Measurements from ENCODE around the gene CTCFL. TPM values are rescaled to one million over a fixed set of nuclear protein-coding genes. Genes with fewer than 3 reads are reported as not detected.

CTCFL gene
- total RNA-seq, 1 donor from 2014 or later: not detected

- no peaks in the 10 kb centered on the region for H3K4me1 Mint-ChIP-seq (ENCODE audit: low read depth)
- intact Hi-C loops (cut with micrococcal nuclease): no loop called here
- H3K9me3 Mint-ChIP-seq: no peaks in the 10 kb centered on the region
- H3K4me3 Mint-ChIP-seq: no peak overlapping the region
- DNase-seq (ENCODE audit: low spot score): no peak
- H3K36me3 Mint-ChIP-seq (ENCODE audit: low read depth): no peaks in the 10 kb centered on the region
- peaks cover 39% of the 10 kb centered on the region for H3K27me3 Mint-ChIP-seq (ENCODE audit: insufficient read depth)
- no peak overlapping the region for H3K27ac Mint-ChIP-seq
These were observed 12.1 kb upstream of the CTCFL start for GRCh38 chr20:57536771-57537724.

- peaks cover 38% of the 10 kb centered on the region for H3K27me3 Mint-ChIP-seq (ENCODE audit: insufficient read depth)
- no peaks in the 10 kb centered on the region for H3K4me1 Mint-ChIP-seq (ENCODE audit: low read depth)
- DNase-seq (ENCODE audit: low spot score): no peak
- H3K9me3 Mint-ChIP-seq: no peaks in the 10 kb centered on the region
- H3K36me3 Mint-ChIP-seq (ENCODE audit: low read depth): no peaks in the 10 kb centered on the region
- intact Hi-C loops (cut with micrococcal nuclease): no loop called here
- H3K27ac Mint-ChIP-seq: no peak overlapping the region
- no peak overlapping the region for H3K4me3 Mint-ChIP-seq
These were observed 11.3 kb upstream of the CTCFL start for GRCh38 chr20:57536120-57536708.

GRCh38 chr20:57535297-57535696 is 10.4 kb upstream of the CTCFL start:
- intact Hi-C loops (cut with micrococcal nuclease): no loop called here
- DNase-seq (ENCODE audit: low spot score): no peak
- Mint-ChIP-seq H3K9me3 (no peaks in the 10 kb centered on the region), H3K4me3 (no peak overlapping the region), H3K36me3 (ENCODE audit: low read depth) (no peaks in the 10 kb centered on the region), H3K27me3 (ENCODE audit: insufficient read depth) (peaks cover 38% of the 10 kb centered on the region), H3K4me1 (ENCODE audit: low read depth) (no peaks in the 10 kb centered on the region), H3K27ac (no peak overlapping the region)

GRCh38 chr20:57532104-57532503 is 7.2 kb upstream of the CTCFL start:
- intact Hi-C loops (cut with micrococcal nuclease): no loop called here
- H3K4me3 Mint-ChIP-seq: no peak overlapping the region
- H3K27ac Mint-ChIP-seq: no peak overlapping the region
- no peak for DNase-seq (ENCODE audit: low spot score)
- no peaks in the 10 kb centered on the region for H3K4me1 Mint-ChIP-seq (ENCODE audit: low read depth)
- H3K36me3 Mint-ChIP-seq (ENCODE audit: low read depth): no peaks in the 10 kb centered on the region
- peaks cover 29% of the 10 kb centered on the region for H3K27me3 Mint-ChIP-seq (ENCODE audit: insufficient read depth)
- H3K9me3 Mint-ChIP-seq: no peaks in the 10 kb centered on the region

- no peak for DNase-seq (ENCODE audit: low spot score)
- Mint-ChIP-seq H3K9me3 (no peaks in the 10 kb centered on the region), H3K36me3 (ENCODE audit: low read depth) (no peaks in the 10 kb centered on the region), H3K4me3 (no peak overlapping the region), H3K27me3 (ENCODE audit: insufficient read depth) (peaks cover 20% of the 10 kb centered on the region), H3K27ac (no peak overlapping the region), H3K4me1 (ENCODE audit: low read depth) (no peaks in the 10 kb centered on the region)
- intact Hi-C loops (cut with micrococcal nuclease): no loop called here
These were observed 5.5 kb upstream of the CTCFL start for GRCh38 chr20:57530327-57530981.

- no peak overlapping the region for H3K4me3 Mint-ChIP-seq
- no peaks in the 10 kb centered on the region for H3K36me3 Mint-ChIP-seq (ENCODE audit: low read depth)
- H3K27ac Mint-ChIP-seq: no peak overlapping the region
- H3K27me3 Mint-ChIP-seq (ENCODE audit: insufficient read depth): peaks cover 18% of the 10 kb centered on the region
- H3K4me1 Mint-ChIP-seq (ENCODE audit: low read depth): no peaks in the 10 kb centered on the region
- no peak for DNase-seq (ENCODE audit: low spot score)
- H3K9me3 Mint-ChIP-seq: no peaks in the 10 kb centered on the region
- intact Hi-C loops (cut with micrococcal nuclease): no loop called here
These were observed 4.9 kb upstream of the CTCFL start for GRCh38 chr20:57529810-57530209.

GRCh38 chr20:57529160-57529585 is 4.2 kb upstream of the CTCFL start:
- H3K27me3 Mint-ChIP-seq (ENCODE audit: insufficient read depth): peaks cover 18% of the 10 kb centered on the region
- H3K36me3 Mint-ChIP-seq (ENCODE audit: low read depth): no peaks in the 10 kb centered on the region
- no peaks in the 10 kb centered on the region for H3K9me3 Mint-ChIP-seq
- H3K27ac Mint-ChIP-seq: no peak overlapping the region
- intact Hi-C loops (cut with micrococcal nuclease): no loop called here
- H3K4me1 Mint-ChIP-seq (ENCODE audit: low read depth): no peaks in the 10 kb centered on the region
- no peak for DNase-seq (ENCODE audit: low spot score)
- H3K4me3 Mint-ChIP-seq: no peak overlapping the region

- Mint-ChIP-seq H3K4me3 (no peak overlapping the region), H3K9me3 (no peaks in the 10 kb centered on the region), H3K27me3 (ENCODE audit: insufficient read depth) (peaks cover 9% of the 10 kb centered on the region), H3K27ac (no peak overlapping the region), H3K4me1 (ENCODE audit: low read depth) (peaks cover 2% of the 10 kb centered on the region), H3K36me3 (ENCODE audit: low read depth) (no peaks in the 10 kb centered on the region)
- intact Hi-C loops (cut with micrococcal nuclease): no loop called here
- no peak for DNase-seq (ENCODE audit: low spot score)
These were observed 3.2 kb upstream of the CTCFL start for GRCh38 chr20:57528148-57528547.

GRCh38 chr20:57527728-57528127 is 2.8 kb upstream of the CTCFL start:
- no peaks in the 10 kb centered on the region for H3K9me3 Mint-ChIP-seq
- H3K4me1 Mint-ChIP-seq (ENCODE audit: low read depth): peaks cover 6% of the 10 kb centered on the region
- DNase-seq (ENCODE audit: low spot score): no peak
- intact Hi-C loops (cut with micrococcal nuclease): no loop called here
- H3K4me3 Mint-ChIP-seq: no peak overlapping the region
- H3K27me3 Mint-ChIP-seq (ENCODE audit: insufficient read depth): peaks cover 7% of the 10 kb centered on the region
- no peak overlapping the region for H3K27ac Mint-ChIP-seq
- H3K36me3 Mint-ChIP-seq (ENCODE audit: low read depth): no peaks in the 10 kb centered on the region

GRCh38 chr20:57526885-57527460 is 2.0 kb upstream of the CTCFL start:
- no peak overlapping the region for H3K27ac Mint-ChIP-seq
- no peaks in the 10 kb centered on the region for H3K9me3 Mint-ChIP-seq

GRCh38 chr20:57526087-57526884 is 1.3 kb upstream of the CTCFL start:
- peaks cover 10% of the 10 kb centered on the region for H3K4me1 Mint-ChIP-seq (ENCODE audit: low read depth)
- no peaks in the 10 kb centered on the region for H3K36me3 Mint-ChIP-seq (ENCODE audit: low read depth)
- intact Hi-C loops (cut with micrococcal nuclease): no loop called here
- peaks cover 5% of the 10 kb centered on the region for H3K27me3 Mint-ChIP-seq (ENCODE audit: insufficient read depth)
- H3K4me3 Mint-ChIP-seq: no peak overlapping the region
- no peak for DNase-seq (ENCODE audit: low spot score)
- no peaks in the 10 kb centered on the region for H3K9me3 Mint-ChIP-seq
- H3K27ac Mint-ChIP-seq: no peak overlapping the region

More at GRCh38 chr20:57526885-57527460, 2.0 kb upstream of the CTCFL start:
- Mint-ChIP-seq H3K27me3 (ENCODE audit: insufficient read depth) (peaks cover 5% of the 10 kb centered on the region), H3K36me3 (ENCODE audit: low read depth) (no peaks in the 10 kb centered on the region), H3K4me1 (ENCODE audit: low read depth) (peaks cover 10% of the 10 kb centered on the region), H3K4me3 (no peak overlapping the region)
- no peak for DNase-seq (ENCODE audit: low spot score)
- intact Hi-C loops (cut with micrococcal nuclease): no loop called here

GRCh38 chr20:57525328-57526086 is 567 bp upstream of the CTCFL start:
- Mint-ChIP-seq H3K27ac (no peak overlapping the region), H3K36me3 (ENCODE audit: low read depth) (no peaks in the 10 kb centered on the region), H3K9me3 (no peaks in the 10 kb centered on the region), H3K4me3 (no peak overlapping the region), H3K27me3 (ENCODE audit: insufficient read depth) (peaks cover 4% of the 10 kb centered on the region), H3K4me1 (ENCODE audit: low read depth) (peaks cover 10% of the 10 kb centered on the region)
- intact Hi-C loops (cut with micrococcal nuclease): no loop called here
- DNase-seq (ENCODE audit: low spot score): no peak

Data from activated T-helper 1 cell treated with anti-CD3 and anti-CD28 coated beads, Interleukin-12 subunit alpha, Interleukin-12 subunit beta, Interleukin-2, Interleukin-4 antibody, amounts not matched to agents 30 ng/mL and 10 ng/mL and 1 ng/mL, durations not matched to agents 14 hours and 24 hours and 36 hours (primary cell).